ENCODE results near the gene PPP6R3. TPM values are rescaled to one million over a fixed set of nuclear protein-coding genes. Genes with fewer than 3 reads are reported as not detected.

PPP6R3 gene
- total RNA-seq, 1 experiment from 2014 or later = 153 TPM

DNA sequence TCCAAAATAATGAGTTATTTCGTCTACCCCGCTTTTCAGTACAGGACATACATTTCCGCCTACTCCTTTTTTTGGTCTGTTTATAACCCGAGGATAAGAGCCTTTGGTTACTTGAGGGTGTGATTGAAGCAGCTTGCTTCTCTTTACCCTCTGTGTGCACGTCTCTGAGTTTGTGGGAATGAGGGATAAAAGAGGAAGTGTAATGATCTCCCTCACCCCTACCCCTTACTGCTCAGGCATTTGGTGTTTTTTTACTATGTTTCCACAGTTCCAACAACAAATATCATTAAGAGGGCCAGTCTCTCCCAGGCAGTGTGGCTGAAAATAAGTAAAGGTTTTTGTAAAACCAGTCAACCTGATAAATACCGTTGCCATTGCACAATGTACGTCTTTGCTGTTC, 140.6 kb downstream of the PPP6R3 start:
- no peaks in the 10 kb centered on the region for H3K27me3 ChIP-seq (replicated peaks; ENCODE audit: insufficient read depth, low read depth, low read length, poor library complexity)
- ChIA-PET CTCF (no interaction called here), POLR2A (ENCODE audit: low non-redundant PET) (no interaction called here)
- BruUV-seq (replicated peaks) = no TSS peak
- TF ChIP-seq, protein P1, sequence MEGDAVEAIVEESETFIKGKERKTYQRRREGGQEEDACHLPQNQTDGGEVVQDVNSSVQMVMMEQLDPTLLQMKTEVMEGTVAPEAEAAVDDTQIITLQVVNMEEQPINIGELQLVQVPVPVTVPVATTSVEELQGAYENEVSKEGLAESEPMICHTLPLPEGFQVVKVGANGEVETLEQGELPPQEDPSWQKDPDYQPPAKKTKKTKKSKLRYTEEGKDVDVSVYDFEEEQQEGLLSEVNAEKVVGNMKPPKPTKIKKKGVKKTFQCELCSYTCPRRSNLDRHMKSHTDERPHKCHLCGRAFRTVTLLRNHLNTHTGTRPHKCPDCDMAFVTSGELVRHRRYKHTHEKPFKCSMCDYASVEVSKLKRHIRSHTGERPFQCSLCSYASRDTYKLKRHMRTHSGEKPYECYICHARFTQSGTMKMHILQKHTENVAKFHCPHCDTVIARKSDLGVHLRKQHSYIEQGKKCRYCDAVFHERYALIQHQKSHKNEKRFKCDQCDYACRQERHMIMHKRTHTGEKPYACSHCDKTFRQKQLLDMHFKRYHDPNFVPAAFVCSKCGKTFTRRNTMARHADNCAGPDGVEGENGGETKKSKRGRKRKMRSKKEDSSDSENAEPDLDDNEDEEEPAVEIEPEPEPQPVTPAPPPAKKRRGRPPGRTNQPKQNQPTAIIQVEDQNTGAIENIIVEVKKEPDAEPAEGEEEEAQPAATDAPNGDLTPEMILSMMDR (conservative IDR thresholded peaks at IDR 0.05; ENCODE audit: low read depth, low read length) = no peak
- TF ChIP-seq EZH2 (IDR thresholded peaks at IDR 0.05; ENCODE audit: borderline replicate concordance, low read depth, low read length, poor library complexity, severe bottlenecking) = no peak
- H3K27ac ChIP-seq (ENCODE audit: low read depth, low read length, poor library complexity, severe bottlenecking) = no peak overlapping the region
- H3K4me1 ChIP-seq (ENCODE audit: insufficient read depth, low read length, poor library complexity, severe bottlenecking) = no peaks in the 10 kb centered on the region
- H3K36me3 ChIP-seq (ENCODE audit: insufficient read depth, low read length, poor library complexity, severe bottlenecking) = peaks cover 99% of the 10 kb centered on the region
- intact Hi-C loops (cut with micrococcal nuclease; ENCODE audit: unreplicated experiment) = no loop called here
- H3K9me3 ChIP-seq (ENCODE audit: low read depth, low read length, poor library complexity, severe bottlenecking) = no peaks in the 10 kb centered on the region
- no peak for DNase-seq (ENCODE audit: low spot score)
- H3K4me3 ChIP-seq (ENCODE audit: low read depth, low read length, poor library complexity, severe bottlenecking) = no peak overlapping the region

DNA sequence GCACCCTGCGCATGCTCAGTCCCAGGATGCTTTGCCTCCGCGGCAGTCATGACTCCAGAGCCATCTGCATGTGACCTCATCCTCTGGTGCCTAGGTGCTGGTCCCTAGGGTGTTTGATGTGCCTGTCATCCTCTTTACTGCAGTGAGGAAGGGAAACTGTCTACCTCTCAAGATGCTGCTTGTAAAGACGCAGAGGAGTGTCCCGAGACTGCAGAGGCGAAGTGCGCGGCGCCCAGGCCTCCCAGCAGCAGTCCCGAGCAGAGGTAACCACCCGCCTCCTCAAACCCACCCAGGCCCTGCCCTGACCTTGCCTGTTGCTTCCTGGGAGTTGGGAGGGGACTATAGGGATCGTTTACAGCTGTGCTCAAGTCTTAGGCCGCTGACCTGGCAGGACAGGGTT, 149.2 kb downstream of the PPP6R3 start:
- Histone ChIP-seq H3K4me1 (ENCODE audit: insufficient read depth, low read length, poor library complexity, severe bottlenecking) (no peaks in the 10 kb centered on the region), H3K9me3 (ENCODE audit: low read depth, low read length, poor library complexity, severe bottlenecking) (no peaks in the 10 kb centered on the region), H3K36me3 (ENCODE audit: insufficient read depth, low read length, poor library complexity, severe bottlenecking) (peaks cover 91% of the 10 kb centered on the region), H3K27ac (ENCODE audit: low read depth, low read length, poor library complexity, severe bottlenecking) (no peak overlapping the region), H3K27me3 (replicated peaks; ENCODE audit: insufficient read depth, low read depth, low read length, poor library complexity) (no peaks in the 10 kb centered on the region), H3K4me3 (ENCODE audit: low read depth, low read length, poor library complexity, severe bottlenecking) (no peak overlapping the region)
- TF ChIP-seq, protein P1 (conservative IDR thresholded peaks at IDR 0.05; ENCODE audit: low read depth, low read length) = no peak
- no peak for TF ChIP-seq EZH2 (IDR thresholded peaks at IDR 0.05; ENCODE audit: borderline replicate concordance, low read depth, low read length, poor library complexity, severe bottlenecking)
- intact Hi-C loops (cut with micrococcal nuclease; ENCODE audit: unreplicated experiment) = no loop called here
- no peak for DNase-seq (ENCODE audit: low spot score)
- BruUV-seq (replicated peaks) = no TSS peak
- ChIA-PET POLR2A (ENCODE audit: low non-redundant PET) (no interaction called here), CTCF (no interaction called here)

DNA sequence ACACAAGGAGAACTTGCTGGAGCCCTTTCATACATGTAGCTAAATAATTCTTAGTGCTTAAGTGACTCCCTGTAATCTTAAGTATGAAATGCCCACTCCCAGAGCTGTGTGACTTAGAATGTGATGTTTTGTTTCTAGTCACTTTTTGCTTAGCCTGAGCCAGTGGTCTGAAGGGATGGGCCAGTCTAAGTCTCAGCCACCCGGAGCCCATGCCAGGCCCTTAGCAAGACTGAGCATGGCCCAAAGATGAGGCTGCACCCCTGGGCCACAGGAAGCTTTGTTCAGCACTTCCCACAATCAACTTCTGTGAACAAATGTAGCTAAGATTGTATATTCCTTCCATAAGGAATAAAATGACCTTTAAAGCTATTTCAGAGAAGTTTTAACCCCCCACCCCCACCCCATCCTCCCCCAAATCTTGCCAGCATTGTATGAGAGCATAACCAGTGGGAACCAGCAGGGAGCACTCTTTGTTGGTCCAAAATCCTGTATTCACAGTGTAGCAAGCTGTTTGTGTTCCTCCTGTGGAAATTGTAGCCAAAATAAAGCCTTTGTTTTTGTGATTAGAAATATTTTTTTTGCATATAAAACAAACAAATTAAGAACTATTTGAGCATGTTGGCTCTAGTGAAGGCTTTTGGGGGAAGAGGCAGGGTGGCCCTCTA, 150.0 kb downstream of the PPP6R3 start:
- DNase-seq (ENCODE audit: low spot score) = no peak
- Histone ChIP-seq H3K4me1 (ENCODE audit: insufficient read depth, low read length, poor library complexity, severe bottlenecking) (no peaks in the 10 kb centered on the region), H3K9me3 (ENCODE audit: low read depth, low read length, poor library complexity, severe bottlenecking) (no peaks in the 10 kb centered on the region), H3K36me3 (ENCODE audit: insufficient read depth, low read length, poor library complexity, severe bottlenecking) (peaks cover 90% of the 10 kb centered on the region), H3K27ac (ENCODE audit: low read depth, low read length, poor library complexity, severe bottlenecking) (no peak overlapping the region), H3K4me3 (ENCODE audit: low read depth, low read length, poor library complexity, severe bottlenecking) (no peak overlapping the region), H3K27me3 (replicated peaks; ENCODE audit: insufficient read depth, low read depth, low read length, poor library complexity) (no peaks in the 10 kb centered on the region)
- no TSS peak for BruUV-seq (replicated peaks)
- ChIA-PET POLR2A (ENCODE audit: low non-redundant PET) (no interaction called here), CTCF (interaction anchor here (0.6 kb wide), 2 partner anchors 13 to 575 kb away, joined by 7 to 10 read pairs; no protein-coding TSS in a partner anchor)
- intact Hi-C loops (cut with micrococcal nuclease; ENCODE audit: unreplicated experiment) = no loop called here
- TF ChIP-seq EZH2 (IDR thresholded peaks at IDR 0.05; ENCODE audit: borderline replicate concordance, low read depth, low read length, poor library complexity, severe bottlenecking) = no peak
- TF ChIP-seq, protein P1 (conservative IDR thresholded peaks at IDR 0.05; ENCODE audit: low read depth, low read length) = peak; percentile 50
